Activated CD4-positive, alpha-beta T cell treated with anti-CD3 and anti-CD28 coated beads for 36 hours (primary cell): ENCODE measurements around the gene DNAJC3. TPM values are rescaled to one million over a fixed set of nuclear protein-coding genes. Genes with fewer than 3 reads are reported as not detected.

Experiments used
- ATAC-seq: fragments of 200-7000 bp; cut with Tn5 transposase; one replicate; pipeline ENCODE4 v1.10.0; 2021; ENCODE audit warnings: mild to moderate bottlenecking, moderate library complexity
- CTCF ChIA-PET: fragments of 350-600 bp; sonication (Branson Sonifier 250); formaldehyde crosslinking; loops from one replicate; lab custom pipeline; 2021; ENCODE audit warnings: antibody characterized with exemption; lab: Charles Lee
- POLR2A ChIA-PET: fragments of 350-600 bp; sonication (Branson Sonifier 250); formaldehyde crosslinking; loops from one replicate; lab custom pipeline; 2021; ENCODE audit warnings: antibody characterized with exemption, inconsistent platforms; lab: Charles Lee
- DNase-seq: peaks from one replicate; pipeline ENCODE4 v3.0.0-alpha.2; 2020
- H3K27ac Mint-ChIP-seq: one replicate; pipeline ENCODE4 v1.8.0; 2021; ENCODE audit warnings: mixed read lengths
- H3K27me3 Mint-ChIP-seq: one replicate; pipeline ENCODE4 v1.8.0; 2021; ENCODE audit warnings: mixed read lengths
- H3K36me3 Mint-ChIP-seq: one replicate; pipeline ENCODE4 v1.8.0; 2021; ENCODE audit warnings: low read depth, mixed read lengths
- H3K4me1 Mint-ChIP-seq: one replicate; pipeline ENCODE4 v1.8.0; 2021; ENCODE audit warnings: mixed read lengths
- H3K4me3 Mint-ChIP-seq: one replicate; pipeline ENCODE4 v1.8.0; 2021; ENCODE audit warnings: mild to moderate bottlenecking, moderate library complexity, mixed read lengths
- H3K9me3 Mint-ChIP-seq: one replicate; pipeline ENCODE4 v1.8.0; 2021; ENCODE audit warnings: low read depth, mixed read lengths
- intact Hi-C, 2 experiments: fragments of 100-400 bp; cut with DNase I in 1 of 2; cut with micrococcal nuclease in 1 of 2; formaldehyde crosslinking; loops; one replicate each; pipeline versions ENCODE4 v1.14.2 to v1.15.1; 2022 to 2024; cut with DNase I, micrococcal nuclease
- total RNA-seq, 2 experiments: library from RNA; stranded (reverse); gene quantifications; one replicate each; pipeline ENCODE4 v1.2.3, GENCODE V29; 2021

DNAJC3 gene
- total RNA-seq, 2 experiments from 2014 or later: 13.4 to 16.3 TPM

DNA sequence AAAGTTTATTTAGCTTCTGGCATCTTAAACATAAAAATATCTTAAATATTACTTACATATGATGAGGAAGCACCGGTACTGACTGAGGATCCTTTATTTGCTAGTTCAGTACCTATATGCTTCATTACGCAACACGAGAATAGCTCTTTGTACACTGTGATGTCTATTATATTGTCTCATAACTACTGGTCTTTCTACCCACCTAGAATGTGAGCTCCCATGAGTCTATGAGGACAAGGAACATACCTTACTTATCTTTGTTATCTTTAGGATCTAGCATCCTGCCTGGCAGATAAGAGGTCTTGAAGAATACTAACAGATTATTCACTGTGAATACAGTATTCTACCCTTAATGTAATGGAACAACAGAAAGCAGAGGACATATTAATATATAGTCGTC lies 124.9 kb downstream of the DNAJC3 start:
- intact Hi-C loops: no loop called here
- CTCF ChIA-PET: no interaction called here
- Mint-ChIP-seq H3K9me3 (no peaks in the 10 kb centered on the region), H3K27me3 (peaks cover 6% of the 10 kb centered on the region), H3K27ac (no peak overlapping the region), H3K36me3 (no peaks in the 10 kb centered on the region), H3K4me1 (no peaks in the 10 kb centered on the region), H3K4me3 (no peak overlapping the region)
- DNase-seq (no peak), ATAC-seq (no peak)
- POLR2A ChIA-PET: no interaction called here

DNA sequence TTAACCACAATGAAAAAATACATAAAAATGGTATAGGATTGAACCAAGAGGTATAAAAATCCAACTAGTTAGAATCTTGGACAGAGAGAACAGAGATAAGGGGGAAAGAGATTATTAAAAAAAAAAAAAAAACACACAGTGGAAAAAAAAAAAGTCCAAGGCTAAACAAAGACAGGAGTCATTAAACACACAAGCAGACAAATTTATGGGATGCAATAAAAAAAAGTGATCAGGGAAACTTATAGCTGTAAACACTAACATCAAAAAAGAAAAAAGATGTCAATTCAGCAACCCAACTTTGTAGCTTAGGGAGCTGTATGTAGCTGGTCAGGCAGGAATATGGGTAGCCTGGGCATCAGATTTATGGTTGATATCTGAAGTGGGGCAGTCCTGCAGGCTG lies 129.0 kb downstream of the DNAJC3 start:
- CTCF ChIA-PET: no interaction called here
- DNase-seq: no peak
- no peak for ATAC-seq
- Mint-ChIP-seq H3K27me3 (peaks cover 20% of the 10 kb centered on the region), H3K36me3 (no peaks in the 10 kb centered on the region), H3K9me3 (peaks cover 4% of the 10 kb centered on the region), H3K27ac (no peak overlapping the region), H3K4me3 (no peak overlapping the region), H3K4me1 (no peaks in the 10 kb centered on the region)
- POLR2A ChIA-PET: no interaction called here
- intact Hi-C loops: no loop called here

DNA sequence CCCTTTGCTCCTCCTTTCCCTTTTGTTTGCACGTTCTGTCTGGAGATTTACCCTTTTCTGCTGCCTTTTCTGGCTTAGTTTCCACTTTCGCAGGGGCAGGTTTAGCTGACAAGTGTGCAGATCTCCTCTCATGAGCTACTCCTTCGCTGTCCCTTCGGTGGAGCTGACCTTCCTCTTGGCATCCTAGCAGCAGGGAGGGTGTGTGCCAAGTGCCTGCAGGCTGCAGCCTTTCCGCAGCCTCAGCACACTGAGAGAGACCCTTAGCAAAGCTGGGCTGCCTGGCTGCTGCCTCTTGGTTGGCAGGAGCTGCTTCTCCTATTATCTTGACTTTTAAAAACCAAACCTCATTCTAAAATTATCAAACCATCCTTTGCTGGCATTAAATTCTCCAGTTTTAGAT lies 132.5 kb downstream of the DNAJC3 start:
- Mint-ChIP-seq H3K4me1 (no peaks in the 10 kb centered on the region), H3K4me3 (no peak overlapping the region), H3K9me3 (peaks cover 13% of the 10 kb centered on the region), H3K27me3 (peaks cover 19% of the 10 kb centered on the region), H3K36me3 (no peaks in the 10 kb centered on the region), H3K27ac (no peak overlapping the region)
- ChIA-PET CTCF (interaction anchor here (0.7 to 2.0 kb wide), 2 partner anchors 24 to 137 kb away, joined by 3 to 9 read pairs; no protein-coding TSS in a partner anchor), POLR2A (no interaction called here)
- no peak for DNase-seq
- no peak for ATAC-seq
- intact Hi-C loops: no loop called here

DNA sequence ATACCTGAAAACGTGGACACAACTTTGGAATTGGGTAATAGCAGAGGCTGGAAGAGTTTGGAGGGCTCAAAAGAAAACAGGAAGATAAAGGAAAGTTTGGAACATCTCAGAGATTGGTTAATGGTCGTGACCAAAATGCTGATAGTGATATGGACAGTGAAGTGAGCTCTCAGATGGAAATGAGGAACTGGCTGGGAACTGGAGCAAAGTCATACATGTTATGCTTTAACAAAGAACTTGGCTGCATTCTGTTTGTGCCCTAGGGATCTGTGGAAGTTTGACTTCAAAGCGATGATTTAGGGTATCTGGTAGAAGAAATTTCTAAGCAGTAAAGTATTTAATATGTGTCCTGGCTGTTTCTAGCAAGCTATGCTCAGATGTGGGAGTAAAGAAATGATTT lies 136.2 kb downstream of the DNAJC3 start:
- ATAC-seq (no peak), DNase-seq (no peak)
- Mint-ChIP-seq H3K4me1 (no peaks in the 10 kb centered on the region), H3K27ac (no peak overlapping the region), H3K4me3 (no peak overlapping the region), H3K27me3 (peaks cover 16% of the 10 kb centered on the region), H3K9me3 (peaks cover 13% of the 10 kb centered on the region), H3K36me3 (no peaks in the 10 kb centered on the region)
- ChIA-PET CTCF (interaction anchor here (0.7 kb wide), 1 partner anchor 160 kb away, joined by 3 read pairs; no protein-coding TSS in a partner anchor), POLR2A (no interaction called here)
- intact Hi-C loops: no loop called here

DNA sequence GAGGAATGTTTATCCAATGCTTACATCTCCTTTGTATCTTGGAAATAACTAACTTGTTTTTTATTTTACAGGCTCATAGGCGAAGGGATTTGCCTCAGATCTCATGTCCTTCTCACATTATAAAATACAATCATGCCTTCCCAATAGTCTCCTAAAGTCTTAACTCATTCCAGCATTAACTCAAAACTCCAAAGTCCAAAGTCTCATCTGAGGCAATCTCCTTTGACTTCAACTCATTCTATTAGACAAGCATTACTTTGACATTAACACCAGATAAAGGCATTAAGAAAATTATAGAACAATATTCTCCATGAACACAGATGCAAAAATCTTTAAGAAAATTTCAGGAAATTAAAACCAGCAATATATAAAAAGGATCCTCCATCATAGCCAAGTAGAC lies 137.6 kb downstream of the DNAJC3 start:
- intact Hi-C loops: no loop called here
- Mint-ChIP-seq H3K4me3 (no peak overlapping the region), H3K27ac (no peak overlapping the region), H3K27me3 (peaks cover 12% of the 10 kb centered on the region), H3K36me3 (no peaks in the 10 kb centered on the region), H3K9me3 (peaks cover 10% of the 10 kb centered on the region), H3K4me1 (no peaks in the 10 kb centered on the region)
- ATAC-seq (no peak), DNase-seq (no peak)
- ChIA-PET CTCF (no interaction called here), POLR2A (no interaction called here)

DNA sequence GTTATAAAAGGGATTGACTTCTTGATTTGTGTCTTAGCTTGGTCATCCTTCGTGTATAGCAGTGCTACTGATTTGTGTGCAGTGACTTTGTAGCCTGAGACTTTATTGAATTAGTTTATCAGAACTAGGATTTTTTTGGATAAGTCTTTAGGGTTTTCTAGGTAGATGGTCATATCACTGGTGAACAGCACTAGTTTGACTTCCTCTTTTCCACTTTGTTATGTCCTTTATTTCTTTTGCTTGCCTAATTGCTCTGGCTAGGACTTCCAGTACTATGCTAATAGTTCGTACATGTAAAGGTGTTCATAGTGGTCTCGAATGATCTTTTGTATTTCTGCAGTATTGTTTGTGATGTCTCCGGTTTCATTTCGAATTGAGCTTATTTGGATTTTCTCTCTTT lies 145.4 kb downstream of the DNAJC3 start:
- no peak for ATAC-seq
- ChIA-PET POLR2A (no interaction called here), CTCF (interaction anchor here (2.1 to 3.1 kb wide), 2 partner anchors 10 to 11 kb away, joined by 7 to 18 read pairs; no protein-coding TSS in a partner anchor)
- intact Hi-C loops: no loop called here
- H3K27me3 Mint-ChIP-seq: peaks cover 5% of the 10 kb centered on the region
- H3K4me1 Mint-ChIP-seq: no peaks in the 10 kb centered on the region
- H3K27ac Mint-ChIP-seq: no peak overlapping the region
- DNase-seq: no peak
- no peaks in the 10 kb centered on the region for H3K36me3 Mint-ChIP-seq
- H3K9me3 Mint-ChIP-seq: no peaks in the 10 kb centered on the region
- H3K4me3 Mint-ChIP-seq: no peak overlapping the region

DNA sequence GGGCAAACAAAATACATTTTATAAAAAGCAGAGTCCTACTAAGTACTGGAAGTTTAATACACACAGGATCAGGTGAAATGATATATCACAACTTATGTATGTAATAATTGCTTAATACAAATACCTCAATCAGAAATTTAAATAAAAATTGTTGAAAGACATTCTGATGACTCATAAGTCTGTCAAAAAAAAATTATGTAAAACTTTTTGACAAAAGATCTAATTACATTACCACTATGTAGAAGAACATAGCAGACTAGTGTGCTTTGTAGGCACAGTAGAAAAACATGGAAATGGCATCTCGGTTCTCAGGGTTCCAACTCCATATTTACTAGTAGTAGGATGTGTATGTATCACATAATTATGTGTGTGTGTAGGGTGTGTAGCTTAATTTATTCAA lies 156.2 kb downstream of the DNAJC3 start:
- ATAC-seq (no peak), DNase-seq (no peak)
- Mint-ChIP-seq H3K27me3 (peaks cover 23% of the 10 kb centered on the region), H3K4me3 (no peak overlapping the region), H3K9me3 (no peaks in the 10 kb centered on the region), H3K36me3 (no peaks in the 10 kb centered on the region), H3K4me1 (no peaks in the 10 kb centered on the region), H3K27ac (no peak overlapping the region)
- ChIA-PET CTCF (interaction anchor here (0.5 to 5.1 kb wide), 24 partner anchors 10 to 1104 kb away, joined by 3 to 88 read pairs (median 4); partner anchors contain the start of gene DZIP1), POLR2A (no interaction called here)
- intact Hi-C loops: loop anchor here in 1 of 2 experiments (5.0 kb wide), 1 partner anchor 641 kb away; no protein-coding TSS in a partner anchor

DNA sequence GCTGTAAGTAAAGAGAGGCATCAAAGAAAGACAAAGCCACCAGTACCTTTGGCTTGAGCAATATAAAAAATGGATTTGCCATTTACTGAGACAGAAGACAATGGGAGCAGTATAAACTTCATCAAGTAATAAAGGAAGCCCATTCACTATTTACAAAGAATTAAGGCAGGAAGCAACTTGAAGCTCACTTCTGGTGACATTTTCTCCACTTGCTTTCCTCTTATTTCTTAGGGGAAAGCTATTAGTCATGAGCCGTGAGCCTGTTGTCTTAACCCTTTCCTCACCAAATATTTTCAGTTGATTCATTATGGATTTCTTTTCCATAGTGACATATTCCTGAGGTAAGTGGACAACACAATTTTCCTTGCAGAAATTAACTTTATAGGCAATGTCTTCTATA lies 156.8 kb downstream of the DNAJC3 start:
- POLR2A ChIA-PET: no interaction called here
- intact Hi-C loops: loop anchor here (1.0 to 5.0 kb wide), 6 partner anchors 173 to 641 kb away; no protein-coding TSS in a partner anchor
- H3K4me1 Mint-ChIP-seq: no peaks in the 10 kb centered on the region

DNA sequence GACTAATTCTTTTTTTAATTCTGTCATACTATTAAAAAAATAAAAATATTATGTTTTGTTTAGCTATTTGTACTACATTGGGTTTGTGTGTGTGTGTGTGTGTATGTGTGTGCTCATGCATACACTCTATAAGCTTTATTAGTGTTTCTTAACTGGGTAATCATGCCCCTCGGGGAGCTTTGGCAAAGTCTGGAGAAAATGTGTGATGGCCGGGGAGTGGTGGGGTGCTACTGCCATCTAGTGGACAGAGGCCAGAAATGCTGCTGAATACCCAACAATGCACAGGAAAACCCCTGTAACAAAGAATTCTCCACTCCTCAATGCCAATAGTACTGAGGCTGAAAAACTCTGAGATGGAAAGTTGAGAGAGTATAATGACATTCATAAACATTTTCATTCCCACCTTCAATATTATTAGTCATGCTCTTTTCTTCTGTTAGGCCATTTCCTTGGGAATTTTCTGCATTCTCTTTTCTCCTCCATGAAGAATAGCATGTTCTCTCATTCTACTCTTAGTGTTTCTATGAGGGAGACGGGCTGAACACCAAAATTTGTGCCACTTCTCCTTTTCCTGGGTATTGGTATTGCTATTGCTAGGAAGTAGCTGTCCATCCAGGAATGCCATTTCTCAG lies 157.3 kb downstream of the DNAJC3 start:
- peaks cover 23% of the 10 kb centered on the region for H3K27me3 Mint-ChIP-seq
- DNase-seq (peak; percentile 76), ATAC-seq (peak; percentile 57)
- ChIA-PET POLR2A (no interaction called here), CTCF (interaction anchor here (0.6 to 5.1 kb wide), 32 partner anchors 10 to 1433 kb away, joined by 3 to 88 read pairs (median 4); partner anchors contain the start of gene DZIP1)
- H3K4me1 Mint-ChIP-seq: no peaks in the 10 kb centered on the region
- intact Hi-C loops: loop anchor here (1.0 to 5.0 kb wide), 6 partner anchors 173 to 642 kb away; no protein-coding TSS in a partner anchor
- no peaks in the 10 kb centered on the region for H3K36me3 Mint-ChIP-seq
- H3K4me3 Mint-ChIP-seq: no peak overlapping the region
- peaks cover 3% of the 10 kb centered on the region for H3K9me3 Mint-ChIP-seq
- H3K27ac Mint-ChIP-seq: no peak overlapping the region

More for the DNA sequence above, 156.8 kb downstream of the DNAJC3 start:
- H3K9me3 Mint-ChIP-seq: peaks cover under 1% of the 10 kb centered on the region
- H3K27me3 Mint-ChIP-seq: peaks cover 20% of the 10 kb centered on the region
- DNase-seq (no peak), ATAC-seq (no peak)
- no peak overlapping the region for H3K4me3 Mint-ChIP-seq
- CTCF ChIA-PET: interaction anchor here (0.6 to 5.1 kb wide), 33 partner anchors 10 to 1434 kb away, joined by 3 to 88 read pairs (median 4); partner anchors contain the start of gene DZIP1
- no peaks in the 10 kb centered on the region for H3K36me3 Mint-ChIP-seq
- H3K27ac Mint-ChIP-seq: no peak overlapping the region

DNA sequence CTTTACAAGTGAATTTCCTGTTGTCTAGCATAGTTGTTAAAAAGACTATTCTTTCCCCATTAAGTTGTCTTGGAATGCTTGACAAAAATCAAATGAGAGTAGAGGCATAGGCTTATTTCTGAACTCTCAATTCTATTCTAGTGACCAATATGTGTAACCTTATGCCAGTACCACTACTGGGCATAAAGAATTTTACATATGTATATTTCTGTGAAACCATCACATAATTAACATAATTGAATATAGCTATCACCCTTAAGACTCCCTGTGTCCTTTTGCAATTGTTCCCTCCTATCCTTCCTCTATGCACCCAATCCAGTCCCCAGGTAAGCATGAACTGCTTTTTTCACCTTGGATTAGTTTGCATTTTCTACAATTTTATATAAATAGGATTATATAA lies 165.0 kb downstream of the DNAJC3 start:
- ChIA-PET POLR2A (no interaction called here), CTCF (no interaction called here)
- DNase-seq: no peak
- intact Hi-C loops: no loop called here
- Mint-ChIP-seq H3K27ac (no peak overlapping the region), H3K4me3 (no peak overlapping the region), H3K4me1 (no peaks in the 10 kb centered on the region), H3K27me3 (peaks cover 13% of the 10 kb centered on the region), H3K36me3 (no peaks in the 10 kb centered on the region), H3K9me3 (peaks cover 3% of the 10 kb centered on the region)
- no peak for ATAC-seq

DNA sequence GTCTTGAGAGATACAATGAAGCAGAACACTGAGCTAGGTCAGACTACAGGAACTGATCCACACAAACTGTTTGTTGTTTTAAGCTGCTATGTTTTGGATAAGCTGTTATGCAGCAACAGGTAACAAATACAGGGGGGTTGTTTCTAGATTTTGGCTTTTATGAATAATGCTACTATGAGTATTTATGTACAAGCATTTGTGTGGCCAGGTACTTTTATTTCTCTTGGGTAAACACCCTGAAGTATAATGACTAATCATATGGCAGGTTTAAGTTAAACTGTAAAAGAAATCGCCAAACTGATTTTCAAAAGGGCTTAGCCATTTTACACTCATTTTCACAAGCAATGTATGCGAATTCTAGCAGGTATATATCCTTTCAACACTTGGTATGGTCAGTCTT lies 166.0 kb downstream of the DNAJC3 start:
- no peak overlapping the region for H3K27ac Mint-ChIP-seq
- peaks cover 3% of the 10 kb centered on the region for H3K9me3 Mint-ChIP-seq
- no peaks in the 10 kb centered on the region for H3K4me1 Mint-ChIP-seq
- intact Hi-C loops: no loop called here
- H3K4me3 Mint-ChIP-seq: no peak overlapping the region
- CTCF ChIA-PET: no interaction called here
- peaks cover 13% of the 10 kb centered on the region for H3K27me3 Mint-ChIP-seq
- DNase-seq (no peak), ATAC-seq (no peak)
- POLR2A ChIA-PET: no interaction called here
- no peaks in the 10 kb centered on the region for H3K36me3 Mint-ChIP-seq
